ENCODE results near the gene SCARB2.

Gene SCARB2

DNA sequence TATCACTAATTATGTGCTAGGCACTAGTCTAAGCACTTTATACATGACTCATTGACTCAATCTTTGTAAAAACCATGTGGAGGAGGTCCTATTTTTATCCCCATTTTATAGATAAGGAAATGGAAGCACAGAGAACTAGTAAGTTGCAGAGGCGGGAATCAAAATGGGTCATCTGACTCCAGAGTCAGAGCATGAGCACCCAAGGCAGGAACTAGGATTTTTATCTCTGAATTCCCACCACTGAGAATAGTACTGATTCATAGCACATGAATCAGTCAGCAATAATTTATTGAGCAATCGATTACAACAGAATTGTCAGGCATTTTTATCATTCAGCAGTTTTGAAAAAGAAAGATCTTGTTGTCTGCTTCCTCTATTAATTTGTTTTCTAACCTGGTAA, 19.3 kb downstream of the SCARB2 start:
- DNase-seq (ENCODE audit: insufficient read length, low spot score): no peak
- TF ChIP-seq, protein P1, sequence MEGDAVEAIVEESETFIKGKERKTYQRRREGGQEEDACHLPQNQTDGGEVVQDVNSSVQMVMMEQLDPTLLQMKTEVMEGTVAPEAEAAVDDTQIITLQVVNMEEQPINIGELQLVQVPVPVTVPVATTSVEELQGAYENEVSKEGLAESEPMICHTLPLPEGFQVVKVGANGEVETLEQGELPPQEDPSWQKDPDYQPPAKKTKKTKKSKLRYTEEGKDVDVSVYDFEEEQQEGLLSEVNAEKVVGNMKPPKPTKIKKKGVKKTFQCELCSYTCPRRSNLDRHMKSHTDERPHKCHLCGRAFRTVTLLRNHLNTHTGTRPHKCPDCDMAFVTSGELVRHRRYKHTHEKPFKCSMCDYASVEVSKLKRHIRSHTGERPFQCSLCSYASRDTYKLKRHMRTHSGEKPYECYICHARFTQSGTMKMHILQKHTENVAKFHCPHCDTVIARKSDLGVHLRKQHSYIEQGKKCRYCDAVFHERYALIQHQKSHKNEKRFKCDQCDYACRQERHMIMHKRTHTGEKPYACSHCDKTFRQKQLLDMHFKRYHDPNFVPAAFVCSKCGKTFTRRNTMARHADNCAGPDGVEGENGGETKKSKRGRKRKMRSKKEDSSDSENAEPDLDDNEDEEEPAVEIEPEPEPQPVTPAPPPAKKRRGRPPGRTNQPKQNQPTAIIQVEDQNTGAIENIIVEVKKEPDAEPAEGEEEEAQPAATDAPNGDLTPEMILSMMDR (IDR thresholded peaks at IDR 0.05; ENCODE audit: insufficient read depth, missing control alignments): no peak
- FAIRE-seq: no peak

DNA sequence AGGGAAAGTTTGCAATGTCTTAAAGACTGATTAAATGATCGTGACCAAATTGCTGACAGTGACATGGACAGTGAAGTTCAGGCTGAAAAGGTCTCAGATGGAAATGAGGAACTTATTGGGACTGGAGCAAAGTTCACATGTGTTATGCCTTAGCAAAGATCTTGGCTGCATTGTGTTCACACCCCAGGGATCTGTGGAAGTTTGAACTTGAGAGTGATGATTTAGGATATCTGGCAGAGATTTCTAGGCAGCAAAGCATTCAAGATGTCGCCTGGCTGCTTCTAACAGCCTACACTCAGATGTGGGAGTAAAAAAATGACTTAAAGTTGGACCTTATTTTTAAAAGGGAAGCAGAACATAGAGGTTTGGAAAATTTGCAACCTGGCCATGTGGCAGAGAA, 21.4 kb downstream of the SCARB2 start:
- DNase-seq (ENCODE audit: insufficient read length, low spot score) (no peak), FAIRE-seq (no peak)
- TF ChIP-seq, protein P1 (IDR thresholded peaks at IDR 0.05; ENCODE audit: insufficient read depth, missing control alignments): no peak

DNA sequence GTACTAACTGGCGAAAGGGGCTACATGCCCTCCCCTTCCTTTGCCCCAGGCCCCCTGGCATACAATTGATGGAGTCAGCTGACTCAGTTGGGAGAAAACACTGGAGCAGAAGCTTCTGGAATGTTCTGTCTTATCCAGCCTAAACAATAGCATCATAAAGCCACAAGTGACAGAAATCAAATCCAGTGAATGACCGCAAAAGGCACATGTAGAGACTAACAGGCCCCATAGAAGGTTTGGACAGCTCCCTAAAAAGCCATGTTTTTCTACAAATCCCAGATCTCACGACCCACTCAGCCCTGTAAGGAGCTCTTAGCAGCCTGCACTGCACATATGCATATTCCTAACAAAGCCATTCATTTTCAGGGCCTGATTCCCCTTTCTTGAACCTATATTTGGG, 25.1 kb downstream of the SCARB2 start:
- DNase-seq (ENCODE audit: insufficient read length, low spot score) (no peak), FAIRE-seq (no peak)
- TF ChIP-seq, protein P1 (IDR thresholded peaks at IDR 0.05; ENCODE audit: insufficient read depth, missing control alignments): no peak

DNA sequence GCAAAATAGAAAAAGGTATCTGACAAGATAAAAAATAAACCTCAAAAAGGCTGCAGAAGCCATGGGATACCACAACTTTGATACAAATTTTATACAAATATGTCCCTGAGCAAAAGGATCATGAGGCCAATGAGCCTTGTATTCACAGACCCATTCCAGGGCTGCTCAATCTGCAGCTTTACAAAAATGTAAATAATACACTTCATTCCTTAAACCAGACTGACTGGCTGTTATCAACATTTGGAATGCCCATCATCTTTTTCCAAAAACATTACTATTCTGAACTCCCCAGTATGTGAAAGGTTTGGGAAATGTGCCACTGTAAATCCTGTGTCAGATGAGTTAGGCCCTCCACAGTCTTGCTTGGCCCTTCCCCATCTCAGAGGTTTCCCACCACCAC, 25.5 kb downstream of the SCARB2 start:
- TF ChIP-seq, protein P1 (IDR thresholded peaks at IDR 0.05; ENCODE audit: insufficient read depth, missing control alignments): no peak
- DNase-seq (ENCODE audit: insufficient read length, low spot score): no peak
- FAIRE-seq: no peak

DNA sequence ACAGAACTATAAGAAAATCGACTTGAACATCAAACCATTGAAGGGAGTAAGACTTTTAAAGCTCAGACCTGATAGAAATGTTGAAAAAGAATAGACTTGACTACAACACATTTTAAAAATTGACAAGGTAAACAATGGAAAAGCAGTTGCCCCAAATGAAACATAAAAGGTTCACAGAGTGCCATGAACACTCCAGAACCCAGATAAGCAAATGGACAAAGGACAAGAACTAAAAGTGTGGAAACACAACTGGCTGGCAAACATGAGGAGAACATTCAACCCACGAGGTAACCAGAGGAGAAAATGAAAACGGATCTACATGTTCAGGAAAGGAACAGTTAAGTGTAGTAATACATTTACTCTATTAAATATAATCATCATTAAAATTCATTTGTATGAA, 26.5 kb downstream of the SCARB2 start:
- DNase-seq (ENCODE audit: insufficient read length, low spot score): no peak
- FAIRE-seq: no peak
- TF ChIP-seq, protein P1 (IDR thresholded peaks at IDR 0.05; ENCODE audit: insufficient read depth, missing control alignments): no peak

DNA sequence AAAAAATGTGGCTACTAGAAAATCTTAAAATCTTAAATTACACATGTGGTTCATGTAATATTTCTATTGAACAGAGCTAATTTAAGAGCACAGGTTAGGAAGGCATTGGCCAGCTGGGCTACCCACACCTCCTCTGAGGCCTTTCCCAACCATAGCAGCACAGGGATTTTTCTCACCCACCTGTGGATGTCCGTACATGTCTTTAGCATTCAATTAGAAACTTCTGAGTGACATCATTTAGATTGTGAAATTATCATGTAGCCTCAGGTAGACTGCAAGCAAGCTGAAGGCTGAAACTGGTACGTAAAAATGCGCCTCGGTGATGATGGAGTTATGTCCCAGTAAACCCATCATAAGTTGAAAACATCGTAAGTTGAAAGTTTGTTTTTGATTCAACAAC, 31.2 kb downstream of the SCARB2 start:
- no peak for DNase-seq (ENCODE audit: insufficient read length, low spot score)
- FAIRE-seq: no peak
- TF ChIP-seq, protein P1 (IDR thresholded peaks at IDR 0.05; ENCODE audit: insufficient read depth, missing control alignments): no peak

- TF ChIP-seq, protein P1 (IDR thresholded peaks at IDR 0.05; ENCODE audit: insufficient read depth, missing control alignments): peak; percentile 93
- DNase-seq (ENCODE audit: insufficient read length, low spot score): peak; percentile 46
- FAIRE-seq: peak; percentile 56
These were observed 34.0 kb downstream of the SCARB2 start for GRCh38 chr4:76179398-76180318.

Measured in D721Med (cell line).